HG03571 (cell line): Measurements from ENCODE around the gene LLGL2.

Experiments
- ATAC-seq: cut with Tn5 transposase; IDR thresholded peaks from one replicate; pipeline ENCODE4 v1.9.1; 2021; ENCODE audit not compliant: unreplicated experiment

Gene LLGL2

GRCh38 chr17:75611851-75612429, 86.4 kb downstream of the LLGL2 start:
- ATAC-seq, result no peak

- ATAC-seq, result no peak
Measured at GRCh38 chr17:75612906-75613626, 87.6 kb downstream of the LLGL2 start.

GRCh38 chr17:75614006-75614405, 88.5 kb downstream of the LLGL2 start:
- ATAC-seq, result no peak

GRCh38 chr17:75614556-75615270, 89.2 kb downstream of the LLGL2 start:
- no peak for ATAC-seq

GRCh38 chr17:75615301-75615700, 89.8 kb downstream of the LLGL2 start:
- ATAC-seq, result no peak

GRCh38 chr17:75616521-75617122, 91.1 kb downstream of the LLGL2 start:
- ATAC-seq, result no peak

- no peak for ATAC-seq
Measured at GRCh38 chr17:75617218-75617617, 91.7 kb downstream of the LLGL2 start.

- ATAC-seq, result no peak
Measured at GRCh38 chr17:75617675-75618074, 92.2 kb downstream of the LLGL2 start.

GRCh38 chr17:75619506-75620431, 94.3 kb downstream of the LLGL2 start:
- ATAC-seq, result no peak

GRCh38 chr17:75621489-75621888, 96.0 kb downstream of the LLGL2 start:
- no peak for ATAC-seq

GRCh38 chr17:75622076-75622475, 96.6 kb downstream of the LLGL2 start:
- no peak for ATAC-seq

GRCh38 chr17:75622771-75623273, 97.3 kb downstream of the LLGL2 start:
- no peak for ATAC-seq

- ATAC-seq, result no peak
Measured at GRCh38 chr17:75623386-75623785, 97.9 kb downstream of the LLGL2 start.

GRCh38 chr17:75624021-75624420, 98.5 kb downstream of the LLGL2 start:
- ATAC-seq, result no peak
